Testis (tissue), 2 donors: ENCODE data around the gene CDC42BPB.

ENCODE experiments used
- CTCF ChIP-seq, 3 experiments: fragments of 450-650 bp in 2 of 3; fragments of 200-600 bp in 1 of 3; sonication (generic) in 1 of 3; IDR thresholded peaks; one replicate each; pipeline ENCODE4 v1.5.1; 2016 to 2019; ENCODE audit warnings: antibody characterized with exemption in 3 of 3, mild to moderate bottlenecking in 2 of 3, moderate library complexity in 1 of 3
- POLR2A ChIP-seq: fragments of 450-650 bp; IDR thresholded peaks from one replicate; pipeline ENCODE4 v1.6.1; 2017; ENCODE audit warnings: antibody characterized with exemption, mild to moderate bottlenecking, moderate library complexity

DNA sequence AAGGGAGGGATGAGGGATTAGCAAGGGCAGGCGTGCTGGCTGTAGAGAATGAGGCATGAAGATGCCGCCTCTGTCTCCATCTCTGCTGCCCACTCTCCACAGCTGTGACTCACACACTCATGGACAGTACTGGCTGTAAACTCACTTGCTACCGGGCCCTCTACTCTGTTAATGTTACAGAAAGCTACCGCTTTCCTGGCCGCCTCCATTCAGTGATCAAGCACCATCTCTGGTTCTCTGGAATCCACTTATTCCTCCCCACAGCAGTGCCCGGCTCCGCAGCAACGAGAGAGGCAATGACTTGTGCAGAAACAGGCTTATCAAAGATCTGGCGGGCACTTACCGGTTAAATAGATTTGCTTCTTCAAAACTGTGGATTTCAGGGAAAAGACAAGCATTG, 100.1 kb downstream of the CDC42BPB start:
- TF ChIP-seq CTCF (IDR thresholded peaks at IDR 0.05) (no peak), POLR2A (no peak)
